ENCODE measurements around the gene ESX1. TPM values are rescaled to one million over a fixed set of nuclear protein-coding genes. Genes with fewer than 3 reads are reported as not detected.

The ESX1 gene
- total and polyA plus RNA-seq, 4 donors: not detected

DNA sequence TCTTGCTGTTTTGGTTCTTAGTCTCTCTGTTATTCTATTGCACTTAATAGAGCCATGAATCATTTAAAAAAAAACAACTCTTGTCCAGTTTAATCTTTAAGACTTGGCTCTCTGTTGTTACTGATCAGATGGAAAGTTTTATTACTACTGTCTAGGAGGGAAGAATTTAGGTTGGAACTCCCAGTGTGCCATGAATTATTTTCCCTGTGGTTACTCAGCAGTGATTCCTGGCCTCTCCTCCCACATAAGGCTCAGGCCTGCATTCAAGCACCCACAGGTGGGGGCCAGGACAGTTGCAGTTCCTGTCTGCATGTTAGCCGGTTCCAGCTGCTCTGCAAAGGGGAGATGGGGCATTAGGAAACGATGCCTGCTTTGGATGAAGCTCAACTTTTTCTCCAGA, 29.8 kb upstream of the ESX1 start:
- H3K4me1 ChIP-seq (ENCODE audit: control insufficient read depth in 4 of 4, insufficient read depth in 4 of 4, low read length in 3 of 4): no peaks in the 10 kb centered on the region
- H3K4me3 ChIP-seq (ENCODE audit: low read depth in 1 of 3, low read length in 3 of 3): no peak overlapping the region
- no peak for TF ChIP-seq TAF1 (conservative IDR thresholded peaks at IDR 0.05)
- TF ChIP-seq, protein P1, sequence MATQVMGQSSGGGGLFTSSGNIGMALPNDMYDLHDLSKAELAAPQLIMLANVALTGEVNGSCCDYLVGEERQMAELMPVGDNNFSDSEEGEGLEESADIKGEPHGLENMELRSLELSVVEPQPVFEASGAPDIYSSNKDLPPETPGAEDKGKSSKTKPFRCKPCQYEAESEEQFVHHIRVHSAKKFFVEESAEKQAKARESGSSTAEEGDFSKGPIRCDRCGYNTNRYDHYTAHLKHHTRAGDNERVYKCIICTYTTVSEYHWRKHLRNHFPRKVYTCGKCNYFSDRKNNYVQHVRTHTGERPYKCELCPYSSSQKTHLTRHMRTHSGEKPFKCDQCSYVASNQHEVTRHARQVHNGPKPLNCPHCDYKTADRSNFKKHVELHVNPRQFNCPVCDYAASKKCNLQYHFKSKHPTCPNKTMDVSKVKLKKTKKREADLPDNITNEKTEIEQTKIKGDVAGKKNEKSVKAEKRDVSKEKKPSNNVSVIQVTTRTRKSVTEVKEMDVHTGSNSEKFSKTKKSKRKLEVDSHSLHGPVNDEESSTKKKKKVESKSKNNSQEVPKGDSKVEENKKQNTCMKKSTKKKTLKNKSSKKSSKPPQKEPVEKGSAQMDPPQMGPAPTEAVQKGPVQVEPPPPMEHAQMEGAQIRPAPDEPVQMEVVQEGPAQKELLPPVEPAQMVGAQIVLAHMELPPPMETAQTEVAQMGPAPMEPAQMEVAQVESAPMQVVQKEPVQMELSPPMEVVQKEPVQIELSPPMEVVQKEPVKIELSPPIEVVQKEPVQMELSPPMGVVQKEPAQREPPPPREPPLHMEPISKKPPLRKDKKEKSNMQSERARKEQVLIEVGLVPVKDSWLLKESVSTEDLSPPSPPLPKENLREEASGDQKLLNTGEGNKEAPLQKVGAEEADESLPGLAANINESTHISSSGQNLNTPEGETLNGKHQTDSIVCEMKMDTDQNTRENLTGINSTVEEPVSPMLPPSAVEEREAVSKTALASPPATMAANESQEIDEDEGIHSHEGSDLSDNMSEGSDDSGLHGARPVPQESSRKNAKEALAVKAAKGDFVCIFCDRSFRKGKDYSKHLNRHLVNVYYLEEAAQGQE (IDR thresholded peaks at IDR 0.05): no peak
- TF ChIP-seq FOXA1 (IDR thresholded peaks at IDR 0.05): no peak
- no peak for TF ChIP-seq SP1 (IDR thresholded peaks at IDR 0.05)
- no peak for TF ChIP-seq YY1 (IDR thresholded peaks at IDR 0.05)
- TF ChIP-seq NR2F2 (IDR thresholded peaks at IDR 0.05): no peak
- no peak for TF ChIP-seq RXRA (IDR thresholded peaks at IDR 0.05)
- no peak for TF ChIP-seq RAD21 (IDR thresholded peaks at IDR 0.05)
- no peak for TF ChIP-seq FOXA2 (IDR thresholded peaks at IDR 0.05)
- no peak for TF ChIP-seq EGR1 (IDR thresholded peaks at IDR 0.05; ENCODE audit: low read depth in 2 of 2)
- DNase-seq (ENCODE audit: low spot score): no peak
- no peaks in the 10 kb centered on the region for H3K9me3 ChIP-seq (ENCODE audit: control insufficient read depth in 4 of 4, low read length in 3 of 4)
- WGBS: 69% methylated on average over 2 of the region's 2 CpGs
- H3K27me3 ChIP-seq (ENCODE audit: control insufficient read depth in 4 of 4, insufficient read depth in 4 of 4, low read length in 3 of 4): peaks cover 0 to 2% (median 0%) of the 10 kb centered on the region in 4 donors
- H3K36me3 ChIP-seq (ENCODE audit: control insufficient read depth in 4 of 4, insufficient read depth in 3 of 4, low read depth in 1 of 4, low read length in 3 of 4): no peaks in the 10 kb centered on the region
- no peak overlapping the region for H3K27ac ChIP-seq (ENCODE audit: low read depth in 1 of 2, low read length in 2 of 2)
- no peak overlapping the region for H3K9ac ChIP-seq (ENCODE audit: low read depth in 1 of 2, low read length in 2 of 2)

DNA sequence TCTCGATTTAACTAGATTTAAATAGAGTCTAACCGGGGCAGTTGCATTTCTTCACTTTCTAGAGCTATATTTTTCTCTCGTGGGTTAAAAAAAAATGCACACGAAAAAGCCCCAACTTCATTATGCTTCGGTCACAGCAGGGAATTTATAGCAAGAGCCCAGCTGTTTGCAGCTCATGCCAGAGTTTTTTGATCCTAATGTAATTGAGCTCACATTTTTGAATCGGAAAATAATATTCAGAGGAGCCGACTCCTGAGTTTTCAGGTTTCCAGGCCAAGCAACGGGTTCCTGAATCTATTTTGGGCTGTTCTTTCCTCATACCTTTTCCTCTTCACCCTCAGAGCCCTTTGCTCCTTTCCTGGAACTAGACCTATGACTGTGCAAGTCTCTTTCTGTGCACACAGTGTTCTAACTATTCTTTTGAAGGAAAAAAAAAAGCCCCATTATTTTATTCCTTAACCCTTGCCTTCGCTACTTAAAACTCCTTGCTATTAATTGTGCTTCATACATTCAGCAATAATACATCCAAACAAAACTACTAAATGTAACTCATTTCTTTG, 27.5 kb upstream of the ESX1 start:
- 63% methylated on average over 9 of the region's 9 CpGs for WGBS

More for the DNA sequence above, 27.5 kb upstream of the ESX1 start:
- Histone ChIP-seq H3K9ac (ENCODE audit: low read depth in 1 of 2, low read length in 2 of 2) (no peak overlapping the region), H3K36me3 (ENCODE audit: control insufficient read depth in 4 of 4, insufficient read depth in 3 of 4, low read depth in 1 of 4, low read length in 3 of 4) (no peaks in the 10 kb centered on the region), H3K27ac (ENCODE audit: low read depth in 1 of 2, low read length in 2 of 2) (no peak overlapping the region), H3K4me1 (ENCODE audit: control insufficient read depth in 4 of 4, insufficient read depth in 4 of 4, low read length in 3 of 4) (no peaks in the 10 kb centered on the region), H3K27me3 (ENCODE audit: control insufficient read depth in 4 of 4, insufficient read depth in 4 of 4, low read length in 3 of 4) (no peaks in the 10 kb centered on the region), H3K4me3 (ENCODE audit: low read depth in 1 of 3, low read length in 3 of 3) (no peak overlapping the region), H3K9me3 (ENCODE audit: control insufficient read depth in 4 of 4, low read length in 3 of 4) (no peaks in the 10 kb centered on the region)
- DNase-seq (ENCODE audit: low spot score): no peak
- TF ChIP-seq JUND (IDR thresholded peaks at IDR 0.05): no peak
- TF ChIP-seq, protein P2, sequence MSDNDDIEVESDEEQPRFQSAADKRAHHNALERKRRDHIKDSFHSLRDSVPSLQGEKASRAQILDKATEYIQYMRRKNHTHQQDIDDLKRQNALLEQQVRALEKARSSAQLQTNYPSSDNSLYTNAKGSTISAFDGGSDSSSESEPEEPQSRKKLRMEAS (IDR thresholded peaks at IDR 0.05): no peak
- no peak for TF ChIP-seq FOXA1 (IDR thresholded peaks at IDR 0.05)
- no peak for TF ChIP-seq YY1 (IDR thresholded peaks at IDR 0.05)
- TF ChIP-seq SP1 (IDR thresholded peaks at IDR 0.05): no peak
- TF ChIP-seq, protein P3, sequence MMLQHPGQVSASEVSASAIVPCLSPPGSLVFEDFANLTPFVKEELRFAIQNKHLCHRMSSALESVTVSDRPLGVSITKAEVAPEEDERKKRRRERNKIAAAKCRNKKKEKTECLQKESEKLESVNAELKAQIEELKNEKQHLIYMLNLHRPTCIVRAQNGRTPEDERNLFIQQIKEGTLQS (IDR thresholded peaks at IDR 0.05): no peak
- no peak for TF ChIP-seq NR2F2 (IDR thresholded peaks at IDR 0.05)
- no peak for TF ChIP-seq EGR1 (IDR thresholded peaks at IDR 0.05; ENCODE audit: low read depth in 2 of 2)
- no peak for TF ChIP-seq TAF1 (conservative IDR thresholded peaks at IDR 0.05)
- TF ChIP-seq HNF4A (conservative IDR thresholded peaks at IDR 0.05): no peak
- TF ChIP-seq, protein P1 (IDR thresholded peaks at IDR 0.05): no peak
- TF ChIP-seq, protein P4, sequence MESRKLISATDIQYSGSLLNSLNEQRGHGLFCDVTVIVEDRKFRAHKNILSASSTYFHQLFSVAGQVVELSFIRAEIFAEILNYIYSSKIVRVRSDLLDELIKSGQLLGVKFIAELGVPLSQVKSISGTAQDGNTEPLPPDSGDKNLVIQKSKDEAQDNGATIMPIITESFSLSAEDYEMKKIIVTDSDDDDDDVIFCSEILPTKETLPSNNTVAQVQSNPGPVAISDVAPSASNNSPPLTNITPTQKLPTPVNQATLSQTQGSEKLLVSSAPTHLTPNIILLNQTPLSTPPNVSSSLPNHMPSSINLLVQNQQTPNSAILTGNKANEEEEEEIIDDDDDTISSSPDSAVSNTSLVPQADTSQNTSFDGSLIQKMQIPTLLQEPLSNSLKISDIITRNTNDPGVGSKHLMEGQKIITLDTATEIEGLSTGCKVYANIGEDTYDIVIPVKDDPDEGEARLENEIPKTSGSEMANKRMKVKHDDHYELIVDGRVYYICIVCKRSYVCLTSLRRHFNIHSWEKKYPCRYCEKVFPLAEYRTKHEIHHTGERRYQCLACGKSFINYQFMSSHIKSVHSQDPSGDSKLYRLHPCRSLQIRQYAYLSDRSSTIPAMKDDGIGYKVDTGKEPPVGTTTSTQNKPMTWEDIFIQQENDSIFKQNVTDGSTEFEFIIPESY (IDR thresholded peaks at IDR 0.05): no peak
- no peak for TF ChIP-seq RAD21 (IDR thresholded peaks at IDR 0.05)
